GM18858 (cell line): ENCODE measurements around the gene KCNC1.

ENCODE experiments used
- ATAC-seq: cut with Tn5 transposase; IDR thresholded peaks from one replicate; pipeline ENCODE4 v1.9.1; 2021; ENCODE audit not compliant: unreplicated experiment

Gene KCNC1

GRCh38 chr11:17752144-17752543, 17.6 kb downstream of the KCNC1 start:
- no peak for ATAC-seq

DNA sequence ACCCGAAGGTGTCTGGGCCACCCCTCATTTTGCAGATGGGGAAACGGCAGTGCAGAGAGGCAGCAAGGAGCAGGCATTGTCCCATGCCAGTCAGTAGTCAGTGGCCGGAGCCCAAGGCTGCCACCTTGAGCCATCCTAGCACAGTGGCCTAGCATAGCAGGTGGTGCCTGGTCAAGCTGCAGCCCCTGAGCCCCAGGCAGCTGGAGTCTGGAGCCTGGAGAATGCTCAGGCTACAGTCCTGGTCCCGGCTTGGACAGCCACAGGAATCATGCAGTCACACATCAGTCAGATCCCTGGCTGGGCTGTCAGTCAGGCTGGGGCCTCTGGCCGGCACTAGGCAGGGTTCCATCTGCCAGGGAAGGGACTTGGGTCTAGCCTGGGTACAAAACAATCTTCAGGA, 18.6 kb downstream of the KCNC1 start:
- no peak for ATAC-seq

GRCh38 chr11:17753641-17754040, 19.1 kb downstream of the KCNC1 start:
- no peak for ATAC-seq

DNA sequence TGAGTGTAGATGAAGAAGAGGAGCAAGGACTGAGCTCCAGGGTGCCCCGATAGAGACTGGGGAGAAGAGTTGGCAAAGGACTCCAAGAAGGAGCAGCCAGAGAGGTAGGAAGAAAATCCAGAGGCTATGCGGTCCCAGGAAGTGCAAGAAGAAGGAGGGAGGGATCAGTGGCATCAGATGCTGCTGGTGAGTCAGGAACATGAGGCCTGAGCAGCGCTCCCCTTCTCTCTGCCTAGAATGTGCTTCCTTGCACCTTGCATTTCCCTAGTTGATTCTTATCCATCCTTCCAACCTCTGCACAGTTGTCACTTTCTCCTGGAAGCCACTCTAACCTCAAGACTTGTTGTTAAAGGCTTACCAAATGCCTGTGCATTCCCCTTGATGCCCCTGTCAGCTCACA, 21.3 kb downstream of the KCNC1 start:
- ATAC-seq = no peak

DNA sequence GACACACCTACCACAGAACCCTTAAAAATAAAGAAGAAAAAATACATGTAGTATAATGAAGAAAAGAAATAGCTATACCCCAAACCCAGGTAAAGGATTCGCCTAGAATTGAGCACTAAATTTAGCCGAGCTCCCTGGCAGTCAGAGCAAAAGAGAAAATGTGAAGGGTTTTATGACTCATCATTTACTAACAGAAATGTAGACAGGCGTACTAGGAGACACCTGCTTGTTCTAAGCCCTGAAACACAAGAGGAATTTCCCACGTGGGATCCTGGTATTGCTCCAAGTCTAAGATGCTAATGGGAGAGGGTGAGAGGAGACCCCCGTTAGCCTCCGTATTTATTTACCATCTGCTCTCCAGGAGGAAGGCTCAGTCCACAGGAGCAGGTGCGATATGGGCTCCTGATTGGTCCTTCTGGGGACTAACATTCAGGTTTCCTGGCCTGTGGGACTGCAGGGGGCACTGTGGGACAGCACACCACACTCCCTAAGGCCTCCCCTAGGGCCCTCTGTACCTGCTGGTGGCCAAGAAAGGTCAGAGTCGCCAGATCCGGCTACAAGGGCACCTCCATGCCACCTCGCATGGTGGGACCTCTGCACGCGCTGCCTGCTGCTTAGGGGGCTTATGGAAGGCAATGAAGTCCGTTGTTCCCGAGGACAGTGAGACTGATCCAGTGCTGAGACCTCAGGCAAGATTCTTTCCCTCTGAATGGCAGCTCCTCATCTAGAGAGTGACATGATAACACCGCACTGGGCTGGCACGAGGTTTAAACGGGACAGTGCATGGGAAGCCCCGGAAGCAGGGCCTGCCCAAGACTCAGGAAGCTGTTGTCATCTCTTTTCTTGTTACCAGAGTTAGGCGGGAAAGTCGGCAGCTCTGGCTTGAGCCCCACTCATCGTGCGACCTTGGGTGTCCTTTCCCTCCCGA, 25.8 kb downstream of the KCNC1 start:
- no peak for ATAC-seq

DNA sequence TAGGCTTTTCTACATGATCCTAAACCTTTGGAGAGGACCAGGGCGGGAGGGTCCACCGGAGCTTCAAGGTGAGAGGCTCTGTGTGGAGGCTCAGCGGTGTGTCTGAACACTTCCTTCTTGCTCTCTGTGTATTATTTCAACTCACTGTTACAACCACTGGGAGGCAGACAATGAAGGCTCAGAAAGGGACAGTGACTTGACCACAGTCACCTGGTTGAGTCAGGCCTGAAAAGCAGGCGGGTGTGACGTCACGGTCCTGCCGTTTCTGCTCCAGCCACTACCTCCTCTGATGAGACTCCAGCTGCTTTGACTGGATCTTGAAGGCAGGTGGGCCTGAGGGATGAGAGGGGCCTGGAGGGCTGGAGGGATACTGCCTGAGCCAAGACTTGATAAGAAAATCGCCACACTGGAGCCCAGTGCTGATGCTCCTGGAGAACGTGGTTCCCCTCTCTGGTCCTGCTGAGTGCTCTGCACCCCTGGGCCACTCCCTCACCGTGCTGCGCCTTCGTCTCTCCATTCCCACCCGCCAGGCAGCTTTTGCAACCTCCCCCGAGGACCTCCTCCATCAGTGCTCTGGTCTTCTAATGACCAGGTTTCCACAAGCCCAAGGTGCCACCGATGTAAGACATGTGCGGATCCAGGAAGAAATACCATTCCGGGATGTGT, 27.9 kb downstream of the KCNC1 start:
- ATAC-seq = no peak

- no peak for ATAC-seq
Observed at GRCh38 chr11:17763244-17763643, 28.7 kb downstream of the KCNC1 start.

DNA sequence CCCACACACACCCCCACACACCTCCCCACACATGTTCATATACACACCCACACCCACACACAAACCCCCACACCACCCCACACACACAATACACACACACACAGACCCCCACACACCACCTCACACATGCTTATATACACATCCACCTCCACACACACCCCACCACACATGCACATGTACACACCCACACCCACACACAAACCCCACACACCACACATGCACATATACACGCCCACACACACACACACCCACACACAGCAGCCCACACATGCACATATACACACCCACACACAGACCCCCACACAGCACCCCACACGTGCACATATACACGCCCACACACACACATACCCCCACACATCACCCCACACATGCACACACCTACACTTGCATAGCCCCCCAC, 29.1 kb downstream of the KCNC1 start:
- ATAC-seq = no peak

GRCh38 chr11:17764446-17765218, 30.1 kb downstream of the KCNC1 start:
- ATAC-seq = no peak

GRCh38 chr11:17765356-17766072, 30.9 kb downstream of the KCNC1 start:
- ATAC-seq = no peak

DNA sequence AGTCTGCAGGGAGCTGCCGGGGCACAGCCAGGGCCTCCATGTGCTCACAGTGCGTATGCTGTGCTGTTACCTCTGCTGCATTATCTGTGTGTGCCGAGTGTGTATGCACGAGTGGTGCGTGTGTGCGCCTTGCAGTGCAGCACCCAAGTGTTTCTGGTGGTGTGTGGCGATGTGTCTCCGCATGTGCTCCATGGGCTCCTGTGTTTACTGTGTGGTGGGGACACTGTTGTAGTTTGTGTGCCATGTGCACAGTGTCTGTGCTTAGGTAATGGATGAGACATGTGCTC, 31.4 kb downstream of the KCNC1 start:
- no peak for ATAC-seq

- no peak for ATAC-seq
Observed at GRCh38 chr11:17766590-17766989, 32.0 kb downstream of the KCNC1 start.

- no peak for ATAC-seq
Observed at GRCh38 chr11:17767301-17767885, 32.8 kb downstream of the KCNC1 start.

- ATAC-seq = no peak
Observed at GRCh38 chr11:17767914-17768313, 33.3 kb downstream of the KCNC1 start.

DNA sequence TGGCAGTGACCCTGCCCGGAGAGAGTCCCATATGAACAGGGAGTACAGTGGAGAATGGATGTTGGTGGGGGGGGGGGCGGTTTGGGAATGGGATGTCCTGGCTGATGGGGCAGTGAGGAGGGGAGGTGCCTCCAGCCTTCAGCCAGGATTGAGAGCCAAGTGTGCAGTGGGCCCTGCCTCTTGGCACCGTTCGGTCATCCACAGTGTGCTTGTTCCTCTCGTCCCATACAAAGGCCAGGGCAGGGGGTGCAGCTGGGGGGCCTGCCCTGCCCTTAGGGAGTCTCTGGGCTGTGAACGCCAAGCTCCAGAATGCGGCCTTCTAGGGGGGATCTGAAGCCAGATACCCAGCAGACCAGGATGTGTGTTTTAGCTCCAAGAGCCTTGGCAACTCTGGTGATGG, 34.0 kb downstream of the KCNC1 start:
- no peak for ATAC-seq

- ATAC-seq = no peak
Observed at GRCh38 chr11:17769218-17769617, 34.6 kb downstream of the KCNC1 start.

- no peak for ATAC-seq
Observed at GRCh38 chr11:17770048-17770652, 35.6 kb downstream of the KCNC1 start.

DNA sequence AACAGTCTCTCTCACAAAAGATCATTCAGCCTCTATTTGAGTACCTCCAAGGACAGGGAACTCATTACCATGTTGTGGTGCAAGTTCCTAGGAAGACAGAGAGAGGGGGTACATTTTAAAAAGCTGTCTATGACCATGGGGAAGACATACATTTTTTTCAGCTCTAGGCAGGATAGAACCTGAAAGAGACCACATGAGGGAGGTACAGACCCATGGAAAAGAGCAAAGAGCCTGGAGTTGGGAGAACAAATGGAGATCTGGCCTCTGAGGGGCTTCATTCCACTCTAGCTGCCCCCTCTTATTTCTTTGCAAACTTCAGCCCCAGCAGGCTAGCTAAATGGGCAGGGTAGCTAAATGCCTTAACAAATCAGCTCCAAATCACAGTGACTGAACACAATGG, 36.3 kb downstream of the KCNC1 start:
- no peak for ATAC-seq

- ATAC-seq = no peak
Observed at GRCh38 chr11:17771415-17771814, 36.8 kb downstream of the KCNC1 start.

GRCh38 chr11:17771841-17772401, 37.3 kb downstream of the KCNC1 start:
- ATAC-seq = no peak
